Stimulated activated CD8-positive, alpha-beta memory T cell treated with anti-CD3 and anti-CD28 coated beads, Interleukin-15, amount 100 ng/mL, for 1 hour (primary cell): ENCODE measurements around the gene KLF7.

ENCODE experiments used
- DNase-seq: peaks from one replicate; pipeline ENCODE4 v3.0.0-alpha.2; 2020; ENCODE audit warnings: low read depth

Gene KLF7

DNA sequence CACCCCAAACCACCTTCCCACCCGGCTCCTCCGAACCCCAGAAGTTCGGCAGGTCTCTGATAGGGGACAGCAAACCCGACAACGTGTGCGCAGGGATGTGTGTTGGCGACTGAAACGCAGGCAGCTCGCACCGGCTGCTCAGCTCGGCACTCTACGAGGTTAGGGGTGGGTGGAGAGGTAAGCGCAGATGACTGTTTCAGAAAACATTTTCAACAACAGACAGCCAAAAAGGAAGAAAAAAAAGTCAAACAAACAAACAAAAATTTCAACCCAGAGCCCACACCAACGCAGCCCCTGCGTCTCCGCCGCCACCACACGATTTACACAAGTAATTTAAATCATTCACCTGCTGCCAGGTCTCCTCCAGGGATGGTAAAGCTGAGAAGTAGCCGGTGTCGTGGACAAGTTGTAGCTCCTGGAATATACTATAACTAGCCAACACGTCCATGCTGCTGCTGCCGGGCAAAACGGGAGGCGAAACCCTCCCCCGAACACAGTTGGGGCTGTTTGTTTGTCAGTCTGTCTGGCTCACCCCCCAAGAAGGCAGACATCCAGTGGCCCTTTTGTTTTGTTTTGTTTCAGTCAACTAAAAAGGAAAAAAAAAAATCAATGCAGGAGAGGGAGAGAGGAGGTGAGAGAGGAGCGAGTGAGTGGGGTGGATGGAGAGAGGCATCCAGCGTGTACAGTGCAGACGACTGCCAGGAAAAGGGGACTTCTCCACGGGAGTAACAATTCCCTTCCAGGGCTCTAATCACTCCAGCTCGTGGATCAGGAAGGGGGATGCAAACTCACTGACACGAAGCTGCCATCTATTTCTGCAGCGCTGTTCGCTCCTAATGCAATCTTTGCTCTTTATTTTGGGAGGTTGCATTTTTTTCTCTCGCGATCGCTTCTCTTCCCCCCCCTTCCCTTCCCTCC lies at the start of gene KLF7:
Gene KLF7 (minus strand): TSS at position 828 of the 918 bp plus-strand sequence. CDS start 380 bp downstream, at position 448.
- peak; percentile 24 for DNase-seq

DNA sequence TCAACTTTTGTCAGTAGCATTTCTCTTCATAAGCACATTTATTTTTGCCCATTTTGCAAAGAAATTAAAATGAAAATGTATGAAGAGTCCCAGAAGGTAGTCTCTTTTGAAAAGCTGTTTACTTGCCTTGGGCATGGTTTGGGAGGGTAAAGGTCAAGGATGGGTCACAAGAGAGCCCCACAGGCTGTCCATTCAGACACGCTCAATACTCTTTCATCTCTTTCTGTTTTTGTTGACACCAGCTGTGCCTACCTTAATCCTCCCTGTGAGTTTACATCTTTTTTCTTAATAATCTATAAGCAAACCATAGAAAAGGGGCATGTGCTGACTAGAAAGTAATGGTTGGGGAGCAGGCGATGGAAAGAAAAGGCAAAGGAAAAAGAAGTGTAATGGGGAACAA lies 49.6 kb upstream of the KLF7 start:
- DNase-seq, result no peak

- no peak for DNase-seq
These were observed 48.7 kb upstream of the KLF7 start for GRCh38 chr2:207214446-207214845.

- no peak for DNase-seq
These were observed 40.3 kb upstream of the KLF7 start for GRCh38 chr2:207206011-207206410.

- no peak for DNase-seq
These were observed 39.6 kb upstream of the KLF7 start for GRCh38 chr2:207205173-207205957.

DNA sequence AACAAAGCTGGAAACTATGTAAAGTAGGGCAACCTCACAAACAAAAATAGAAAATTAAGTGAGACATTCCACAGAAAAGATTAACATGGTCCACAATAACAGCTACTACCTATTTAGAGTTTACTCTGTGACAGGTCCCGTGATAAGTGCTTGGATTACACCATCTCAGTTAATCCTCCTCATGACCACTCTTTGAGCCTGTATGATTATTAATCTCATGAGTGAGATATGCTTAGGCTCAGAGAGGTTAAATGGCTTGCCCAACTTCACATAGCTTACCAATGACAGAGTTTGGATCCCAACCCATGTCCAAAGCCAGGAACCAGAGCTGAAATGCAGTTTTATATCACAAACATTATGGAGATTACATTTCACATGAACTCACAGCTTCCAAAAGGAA lies 37.3 kb upstream of the KLF7 start:
- DNase-seq, result no peak

- no peak for DNase-seq
These were observed 36.9 kb upstream of the KLF7 start for GRCh38 chr2:207202645-207203044.

GRCh38 chr2:207201416-207201815 lies 35.7 kb upstream of the KLF7 start:
- no peak for DNase-seq

- no peak for DNase-seq
These were observed 34.4 kb upstream of the KLF7 start for GRCh38 chr2:207200136-207200535.

- no peak for DNase-seq
These were observed 28.3 kb upstream of the KLF7 start for GRCh38 chr2:207194028-207194427.

GRCh38 chr2:207188626-207189419 lies 23.1 kb upstream of the KLF7 start:
- no peak for DNase-seq

DNA sequence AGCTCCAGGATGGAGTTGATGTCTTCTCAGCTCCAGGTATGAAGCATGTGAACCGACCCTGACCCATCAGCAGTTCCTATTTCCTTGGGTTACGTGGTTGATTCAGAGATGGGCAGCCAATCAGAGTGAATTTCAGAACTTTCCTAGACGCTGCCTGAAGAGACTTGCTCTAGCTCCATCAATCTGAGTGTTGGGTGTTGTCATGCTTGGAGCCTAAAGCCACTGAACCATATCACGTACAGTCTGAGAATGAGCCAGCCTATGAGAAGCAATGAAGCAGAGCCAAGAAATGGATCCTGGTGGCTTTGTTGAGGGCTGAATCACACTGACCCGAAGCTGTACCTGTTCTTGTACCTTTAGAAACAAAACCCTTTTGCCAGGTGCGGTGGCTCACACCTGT lies 19.6 kb upstream of the KLF7 start:
- no peak for DNase-seq

GRCh38 chr2:207184768-207185167 lies 19.0 kb upstream of the KLF7 start:
- no peak for DNase-seq

GRCh38 chr2:207184348-207184747 lies 18.6 kb upstream of the KLF7 start:
- DNase-seq, result no peak

DNA sequence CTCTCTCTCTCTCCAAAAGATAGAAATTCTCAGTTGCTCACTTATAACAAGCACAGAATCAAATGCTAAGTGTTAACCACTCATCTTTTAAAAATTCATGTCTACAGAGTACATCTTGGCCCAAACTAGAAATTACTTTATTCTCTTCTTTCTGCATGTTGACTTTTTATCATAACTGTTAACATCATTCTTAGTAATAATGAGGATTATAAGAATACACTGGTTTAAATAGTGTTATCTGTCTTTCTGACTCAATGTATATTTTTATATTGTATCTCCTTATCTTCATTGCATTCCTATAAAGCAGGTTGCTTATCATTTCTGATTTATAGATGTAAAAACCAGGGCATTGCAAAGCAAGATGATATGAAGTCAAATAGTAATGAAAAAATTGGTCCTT lies 17.8 kb upstream of the KLF7 start:
- no peak for DNase-seq

GRCh38 chr2:207182911-207183310 lies 17.2 kb upstream of the KLF7 start:
- no peak for DNase-seq

DNA sequence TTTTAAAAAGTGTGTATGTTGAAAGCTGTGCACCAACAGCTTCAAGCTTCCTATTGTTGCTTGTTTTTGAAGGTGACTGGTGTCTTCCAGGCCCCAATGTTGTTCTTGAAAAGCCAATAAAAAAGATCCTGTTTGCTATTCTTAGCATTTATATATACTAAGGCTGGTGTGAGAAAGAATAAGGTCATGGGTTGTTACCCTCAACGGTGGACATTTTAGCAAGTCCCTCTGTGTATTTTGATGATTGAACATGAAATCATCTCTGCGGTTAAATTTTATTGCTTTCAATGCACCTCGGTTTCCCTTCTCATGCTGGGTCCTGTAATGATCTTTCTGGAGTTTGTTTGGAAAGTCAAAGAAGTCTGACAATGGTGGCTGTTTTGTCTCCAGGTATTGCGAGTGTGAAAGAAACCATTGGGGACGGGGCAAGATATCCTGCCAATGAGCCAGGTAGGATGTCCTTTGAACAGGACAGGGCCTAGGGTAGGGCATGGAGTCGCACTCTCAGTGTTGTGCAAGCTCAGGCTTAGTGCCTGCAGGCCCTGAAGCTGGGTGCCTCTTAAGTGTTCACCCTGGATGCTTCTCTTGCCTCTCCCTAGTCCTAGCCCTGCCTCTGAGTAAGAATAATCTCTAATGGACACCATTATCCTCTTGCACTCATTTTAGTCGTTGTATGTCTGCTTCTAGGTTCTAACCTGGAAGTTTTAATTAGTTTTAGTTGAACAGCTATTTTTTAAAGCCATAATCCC lies 16.0 kb upstream of the KLF7 start:
- no peak for DNase-seq

DNA sequence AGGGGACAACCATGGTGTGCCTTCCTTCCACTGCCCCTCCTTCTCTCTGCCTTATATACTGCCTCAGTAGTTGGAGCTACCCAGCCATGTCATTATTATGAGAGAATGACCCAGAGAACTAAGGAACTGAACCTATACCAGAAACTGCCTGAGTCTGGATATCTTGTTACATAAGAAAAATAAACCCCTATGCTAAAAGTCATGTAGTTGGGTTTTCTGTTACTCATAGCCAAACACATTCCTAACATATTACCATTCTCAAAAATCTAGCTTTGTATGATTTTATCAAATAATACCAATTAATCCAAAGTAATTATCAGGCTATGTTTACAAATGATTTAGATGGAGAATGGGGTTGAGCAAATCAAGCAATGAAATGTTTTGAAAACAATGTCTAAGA lies 15.0 kb upstream of the KLF7 start:
- no peak for DNase-seq

DNA sequence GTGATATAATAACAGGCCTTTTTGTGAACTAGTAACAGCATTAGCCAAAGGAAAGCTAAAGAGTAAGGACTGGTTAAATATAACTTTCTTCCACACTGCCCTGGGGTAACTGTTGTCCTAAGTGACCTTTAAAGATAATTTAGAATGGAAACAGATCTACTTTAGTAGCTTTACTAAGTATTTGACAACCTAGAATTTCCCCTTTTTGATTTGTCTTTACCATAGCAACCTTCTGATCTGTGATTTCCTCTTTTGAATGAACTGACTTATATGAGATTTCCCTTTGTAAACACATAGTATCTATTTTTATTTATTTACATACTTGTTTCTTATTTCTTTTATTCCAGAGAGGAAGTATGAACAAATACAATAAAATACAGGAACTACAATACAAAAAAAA lies 10.5 kb upstream of the KLF7 start:
- DNase-seq, result no peak

DNA sequence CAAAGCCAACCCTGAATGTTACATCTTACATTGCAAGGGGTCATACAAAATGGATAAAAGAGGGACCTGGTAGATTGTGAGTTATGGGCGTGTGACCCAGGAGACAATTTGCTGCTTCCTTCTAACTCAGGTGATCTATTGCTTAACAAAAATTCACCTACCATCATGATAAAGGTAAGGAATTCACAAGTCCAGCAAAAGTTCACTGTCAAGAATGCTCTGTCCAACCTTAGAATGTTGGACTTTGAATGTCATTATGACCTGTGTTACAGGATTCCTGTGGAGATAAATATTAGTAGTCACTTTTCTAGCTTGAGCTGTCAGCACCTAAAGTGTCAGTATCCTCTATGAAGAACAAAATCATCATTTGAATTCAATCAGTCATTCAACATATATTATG lies 7.9 kb upstream of the KLF7 start:
- no peak for DNase-seq

DNA sequence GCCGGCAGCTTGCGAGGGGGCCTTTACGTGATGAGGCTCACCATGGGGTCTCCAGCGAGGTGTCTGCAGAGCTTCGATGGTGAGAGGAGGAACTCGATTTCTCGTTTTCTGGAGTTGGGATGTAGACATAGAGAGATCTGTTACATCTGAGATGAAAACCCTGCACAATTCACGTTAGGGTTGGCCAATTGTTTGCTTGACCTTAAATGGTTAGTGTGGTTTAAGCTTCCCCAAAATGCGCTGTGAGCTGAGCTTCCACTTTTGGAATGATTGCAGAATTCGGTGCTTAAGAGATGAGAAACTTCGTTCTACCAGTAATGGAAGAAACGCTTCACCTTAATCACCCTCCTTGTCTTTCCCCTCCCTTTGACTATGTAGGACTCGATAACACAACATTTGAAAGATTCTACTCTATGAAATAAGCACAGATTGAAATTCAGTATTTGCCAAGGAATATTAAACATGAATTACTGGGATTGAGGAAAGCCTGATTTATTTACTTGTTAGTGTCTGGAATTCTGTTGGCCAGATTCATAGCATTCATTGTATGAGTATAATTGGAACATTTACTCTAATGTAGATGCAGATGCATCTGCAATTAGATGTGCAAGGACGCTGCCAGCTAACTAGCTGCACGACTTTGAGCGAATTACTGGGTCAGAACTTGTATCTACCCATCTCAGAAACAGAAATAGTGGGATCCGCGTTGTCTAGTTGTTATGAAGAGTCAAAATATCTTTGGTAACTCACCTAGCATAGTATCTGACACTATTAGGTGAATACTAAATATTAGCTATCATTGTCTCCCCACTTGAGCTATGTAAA lies 1.6 kb upstream of the KLF7 start:
- DNase-seq, result no peak
